ENCODE results near the gene PGAP6. TPM values are rescaled to one million over a fixed set of nuclear protein-coding genes. Genes with fewer than 3 reads are reported as not detected.
"Not testable (repeated sequence)": the region's sequence is repeated elsewhere in the genome, so short reads cannot be mapped to it uniquely, and the experiment has no call there.

The PGAP6 gene
- total RNA-seq, 4 donors from 2014 or later, result 32.8 to 53.5 (median 46.3) TPM

DNA sequence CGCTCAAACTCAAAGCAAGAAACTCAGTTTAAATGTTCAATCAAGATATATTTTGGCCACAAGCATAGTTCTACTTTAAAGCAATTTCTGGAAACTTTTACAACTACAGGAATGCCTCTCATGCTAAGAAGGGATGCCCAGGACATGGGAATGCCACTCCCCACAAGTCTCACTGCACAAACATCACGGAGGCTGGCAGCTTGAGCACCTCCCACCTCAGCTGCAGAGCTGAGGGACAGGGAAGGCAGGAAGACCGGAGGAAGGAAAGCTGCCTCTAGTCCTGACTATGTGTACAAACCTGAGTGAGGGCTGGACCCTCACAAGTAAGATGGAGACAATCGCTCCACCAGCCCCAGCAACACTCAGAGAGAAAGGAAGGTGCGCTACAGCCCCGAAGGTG lies 34.6 kb downstream of the PGAP6 start:
- no peak overlapping the region for H3K4me3 ChIP-seq
- intact Hi-C loops (cut with DNase I), result no loop called here
- DNase-seq (ENCODE audit: extremely low spot score), result no peak
- no peaks in the 10 kb centered on the region for H3K27me3 ChIP-seq
- peaks cover 0 to 35% (median 26%) of the 10 kb centered on the region in 4 donors for H3K36me3 ChIP-seq
- H3K27ac ChIP-seq (replicated peaks in 1 of 4), result no peak overlapping the region
- H3K4me1 ChIP-seq, result peaks cover 8 to 34% (median 23%) of the 10 kb centered on the region in 4 donors
- TF ChIP-seq, protein P1, sequence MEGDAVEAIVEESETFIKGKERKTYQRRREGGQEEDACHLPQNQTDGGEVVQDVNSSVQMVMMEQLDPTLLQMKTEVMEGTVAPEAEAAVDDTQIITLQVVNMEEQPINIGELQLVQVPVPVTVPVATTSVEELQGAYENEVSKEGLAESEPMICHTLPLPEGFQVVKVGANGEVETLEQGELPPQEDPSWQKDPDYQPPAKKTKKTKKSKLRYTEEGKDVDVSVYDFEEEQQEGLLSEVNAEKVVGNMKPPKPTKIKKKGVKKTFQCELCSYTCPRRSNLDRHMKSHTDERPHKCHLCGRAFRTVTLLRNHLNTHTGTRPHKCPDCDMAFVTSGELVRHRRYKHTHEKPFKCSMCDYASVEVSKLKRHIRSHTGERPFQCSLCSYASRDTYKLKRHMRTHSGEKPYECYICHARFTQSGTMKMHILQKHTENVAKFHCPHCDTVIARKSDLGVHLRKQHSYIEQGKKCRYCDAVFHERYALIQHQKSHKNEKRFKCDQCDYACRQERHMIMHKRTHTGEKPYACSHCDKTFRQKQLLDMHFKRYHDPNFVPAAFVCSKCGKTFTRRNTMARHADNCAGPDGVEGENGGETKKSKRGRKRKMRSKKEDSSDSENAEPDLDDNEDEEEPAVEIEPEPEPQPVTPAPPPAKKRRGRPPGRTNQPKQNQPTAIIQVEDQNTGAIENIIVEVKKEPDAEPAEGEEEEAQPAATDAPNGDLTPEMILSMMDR (IDR thresholded peaks at IDR 0.05), result no peak
- TF ChIP-seq EP300 (IDR thresholded peaks at IDR 0.05) (no peak), POLR2A (IDR thresholded peaks at IDR 0.05; ENCODE audit: low read depth) (no peak), POLR2AphosphoS5 (IDR thresholded peaks at IDR 0.05) (no peak)
- WGBS, result 88% methylated on average over 6 of the region's 6 CpGs
- H3K9me3 ChIP-seq, result no peaks in the 10 kb centered on the region

DNA sequence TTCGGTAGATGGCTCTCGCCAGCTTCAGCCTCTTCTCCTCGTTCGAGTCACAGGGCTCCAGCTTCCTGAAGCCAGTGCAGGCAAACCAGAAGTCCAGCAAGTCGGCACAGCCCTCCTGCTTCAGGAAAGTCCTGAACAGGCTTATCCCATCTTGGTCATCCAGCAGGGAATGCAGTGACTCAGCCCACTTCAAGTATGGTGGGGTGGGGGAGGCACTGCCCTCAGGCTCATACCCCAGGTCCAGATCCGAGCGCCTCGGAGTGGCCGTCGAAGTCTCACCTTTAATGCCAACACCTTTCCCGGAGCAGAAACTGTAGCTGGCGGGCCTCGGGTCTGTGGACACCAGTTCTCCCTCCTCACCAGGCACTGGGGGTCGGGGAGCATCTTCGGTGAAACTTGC lies 35.2 kb downstream of the PGAP6 start:
- 89% methylated on average over 13 of the region's 15 CpGs for WGBS

GRCh38 chr16:345772-346171 lies 36.0 kb downstream of the PGAP6 start:
- WGBS, result 90% methylated on average over 11 of the region's 11 CpGs
- Histone ChIP-seq H3K4me1 (peaks cover under 1 to 23% (median 11%) of the 10 kb centered on the region in 4 donors), H3K27me3 (no peaks in the 10 kb centered on the region), H3K4me3 (no peak overlapping the region), H3K27ac (replicated peaks in 1 of 4) (no peak overlapping the region), H3K36me3 (peaks cover 0 to 35% (median 28%) of the 10 kb centered on the region in 4 donors), H3K9me3 (no peaks in the 10 kb centered on the region)
- TF ChIP-seq EP300 (IDR thresholded peaks at IDR 0.05) (no peak), POLR2A (IDR thresholded peaks at IDR 0.05; ENCODE audit: low read depth) (no peak), POLR2AphosphoS5 (IDR thresholded peaks at IDR 0.05) (no peak)
- TF ChIP-seq, protein P1 (IDR thresholded peaks at IDR 0.05), result no peak
- intact Hi-C loops (cut with DNase I), result no loop called here
- no peak for DNase-seq (ENCODE audit: extremely low spot score)

More for the DNA sequence above, 35.2 kb downstream of the PGAP6 start:
- Histone ChIP-seq H3K4me3 (no peak overlapping the region), H3K27me3 (no peaks in the 10 kb centered on the region), H3K27ac (replicated peaks in 1 of 4) (no peak overlapping the region), H3K36me3 (peaks cover 0 to 35% (median 26%) of the 10 kb centered on the region in 4 donors), H3K9me3 (no peaks in the 10 kb centered on the region), H3K4me1 (peaks cover 8 to 30% (median 19%) of the 10 kb centered on the region in 4 donors)
- no peak for DNase-seq (ENCODE audit: extremely low spot score)
- TF ChIP-seq POLR2A (IDR thresholded peaks at IDR 0.05; ENCODE audit: low read depth), result no peak
- TF ChIP-seq EP300 (IDR thresholded peaks at IDR 0.05), result no peak
- TF ChIP-seq, protein P1 (IDR thresholded peaks at IDR 0.05), result no peak
- no peak for TF ChIP-seq POLR2AphosphoS5 (IDR thresholded peaks at IDR 0.05)
- intact Hi-C loops (cut with DNase I), result no loop called here

GRCh38 chr16:342455-343213 lies 39.1 kb downstream of the PGAP6 start:
- Histone ChIP-seq H3K27ac (replicated peaks in 1 of 4) (no peak overlapping the region), H3K27me3 (no peaks in the 10 kb centered on the region), H3K36me3 (peaks cover 0 to 35% (median 28%) of the 10 kb centered on the region in 4 donors), H3K4me3 (no peak overlapping the region), H3K9me3 (no peaks in the 10 kb centered on the region), H3K4me1 (peaks cover 0 to 30% (median 12%) of the 10 kb centered on the region in 4 donors)
- no peak for DNase-seq (ENCODE audit: extremely low spot score)
- intact Hi-C loops (cut with DNase I), result no loop called here
- 90% methylated on average over 11 of the region's 18 CpGs for WGBS
- no peak for TF ChIP-seq POLR2A (IDR thresholded peaks at IDR 0.05; ENCODE audit: low read depth)
- TF ChIP-seq POLR2AphosphoS5 (IDR thresholded peaks at IDR 0.05), result no peak
- TF ChIP-seq, protein P1 (IDR thresholded peaks at IDR 0.05), result no peak
- TF ChIP-seq EP300 (IDR thresholded peaks at IDR 0.05), result no peak

DNA sequence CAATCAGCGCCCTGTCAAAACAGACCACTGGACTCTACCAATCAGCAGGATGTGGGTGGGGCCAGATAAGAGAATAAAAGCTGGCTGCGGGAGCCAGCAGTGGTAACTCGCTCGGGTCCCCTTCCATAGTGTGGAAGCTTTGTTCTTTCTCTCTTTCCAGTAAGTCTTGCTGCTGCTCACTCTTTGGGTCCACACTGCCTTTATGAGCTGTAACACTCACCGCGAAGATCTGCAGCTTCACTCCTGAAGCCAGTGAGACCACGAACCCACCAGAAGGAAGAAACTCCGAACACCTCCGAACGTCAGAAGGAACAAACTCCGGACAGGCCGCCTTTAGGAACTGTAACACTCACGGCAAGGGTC lies 39.8 kb downstream of the PGAP6 start:
- WGBS, result 77% methylated on average over 13 of the region's 13 CpGs
- H3K4me3 ChIP-seq; H3K9me3 ChIP-seq; H3K27me3 ChIP-seq; H3K27ac ChIP-seq (replicated peaks in 1 of 4); intact Hi-C loops (cut with DNase I); DNase-seq (ENCODE audit: extremely low spot score): not testable (repeated sequence)
- peaks cover 0 to 29% (median 13%) of the 10 kb centered on the region in 4 donors for H3K4me1 ChIP-seq
- H3K36me3 ChIP-seq, result peaks cover 0 to 34% (median 26%) of the 10 kb centered on the region in 4 donors

DNA sequence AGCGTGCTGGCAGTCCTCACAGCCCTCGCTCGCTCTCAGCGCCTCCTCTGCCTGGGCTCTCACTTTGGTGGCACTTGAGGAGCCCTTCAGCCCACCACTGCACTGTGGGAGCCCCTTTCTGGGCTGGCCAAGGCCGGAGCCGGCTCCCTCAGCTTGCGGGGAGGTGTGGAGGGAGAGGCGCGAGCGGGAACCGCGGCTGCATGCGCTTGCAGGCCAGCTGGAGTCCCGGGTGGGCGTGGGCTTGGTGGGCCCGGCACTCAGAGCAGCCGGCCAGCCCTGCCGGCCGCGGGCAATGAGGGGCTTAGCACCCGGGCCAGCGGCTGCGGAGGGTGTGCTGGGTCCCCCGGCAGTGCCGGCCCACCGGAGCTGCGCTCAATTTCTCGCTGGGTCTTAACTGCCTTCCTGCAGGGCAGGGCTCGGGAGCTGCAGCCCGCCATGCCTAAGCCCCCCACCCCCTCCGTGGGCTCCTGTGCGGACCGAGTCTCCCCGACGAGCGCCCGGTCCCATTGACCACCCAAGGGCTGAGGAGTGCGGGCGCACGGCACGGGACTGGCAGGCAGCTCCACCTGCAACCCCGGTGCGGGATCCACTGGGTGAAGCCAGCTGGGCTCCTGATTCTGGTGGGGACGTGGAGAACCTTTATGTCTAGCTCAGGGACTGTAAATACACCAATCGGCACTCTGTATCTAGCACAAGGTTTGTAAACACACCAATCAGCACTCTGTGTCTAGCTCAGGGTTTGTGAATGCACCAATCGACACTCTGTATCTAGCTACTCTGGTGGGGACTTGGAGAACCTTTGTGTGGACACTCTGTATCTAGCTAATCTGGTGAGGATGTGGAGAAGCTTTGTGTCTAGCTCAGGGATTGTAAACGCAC lies 40.4 kb downstream of the PGAP6 start:
- H3K27me3 ChIP-seq; H3K27ac ChIP-seq (replicated peaks in 1 of 4); DNase-seq (ENCODE audit: extremely low spot score); H3K9me3 ChIP-seq; intact Hi-C loops (cut with DNase I); H3K4me3 ChIP-seq: not testable (repeated sequence)
- H3K4me1 ChIP-seq, result peaks cover 0 to 34% (median 13%) of the 10 kb centered on the region in 4 donors
- H3K36me3 ChIP-seq, result peaks cover 0 to 29% (median 21%) of the 10 kb centered on the region in 4 donors
- 92% methylated on average over 19 of the region's 47 CpGs for WGBS

Measured in esophagus muscularis mucosa (tissue), 4 donors.